ENCODE results near the gene BBS9. TPM values are rescaled to one million over a fixed set of nuclear protein-coding genes. Genes with fewer than 3 reads are reported as not detected.
"Not testable (repeated sequence)": the region's sequence is repeated elsewhere in the genome, so short reads cannot be mapped to it uniquely, and the experiment has no call there.

The BBS9 gene
- total and polyA plus RNA-seq, 2 donors (not counting 3 experiments of a cell fraction or from before 2014, with no cell fraction given), result 5.7 to 17.4 TPM

DNA sequence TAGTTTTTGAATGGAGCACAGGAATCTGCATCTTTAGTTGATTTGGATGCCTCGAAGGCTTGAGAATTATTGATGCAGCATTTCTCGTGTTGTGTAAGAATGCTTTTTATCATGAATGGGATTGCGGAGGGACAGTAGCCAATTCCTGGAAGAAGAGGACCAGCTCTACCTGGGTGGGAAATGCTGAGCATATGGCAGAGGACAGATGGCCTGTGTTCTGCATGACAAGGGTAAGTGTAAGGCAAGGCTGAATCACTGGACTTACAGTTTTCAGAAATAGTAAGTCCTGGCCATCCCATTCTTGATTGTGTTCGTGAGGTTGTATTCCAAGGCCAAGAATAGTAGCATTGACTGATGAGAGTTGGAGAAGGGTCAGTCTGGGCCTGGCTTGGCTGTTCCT lies 36.1 kb upstream of the BBS9 start:
- Histone ChIP-seq H3K27ac (ENCODE audit: insufficient read depth, low read depth, low read length) (no peak overlapping the region), H3K9me3 (replicated peaks; ENCODE audit: control insufficient read depth, insufficient read depth, low read length) (no peaks in the 10 kb centered on the region), H3K9me1 (replicated peaks; ENCODE audit: control insufficient read depth, extremely low read depth, insufficient read depth, low read length) (no peaks in the 10 kb centered on the region), H3K4me2 (ENCODE audit: insufficient read depth, low read length) (no peak overlapping the region), H4K20me1 (replicated peaks; ENCODE audit: control insufficient read depth, extremely low read depth, insufficient read depth, low read length) (no peaks in the 10 kb centered on the region), H3K4me1 (ENCODE audit: control insufficient read depth, extremely low read depth, insufficient read depth, low read length) (no peaks in the 10 kb centered on the region), H3K9ac (replicated peaks; ENCODE audit: extremely low read depth, insufficient read depth, low read length) (no peak overlapping the region), H3K4me3 (replicated peaks in 1 of 3; ENCODE audit: insufficient read depth in 1 of 3, low read depth in 1 of 3, low read length in 3 of 3) (no peak overlapping the region), H3K36me3 (ENCODE audit: control insufficient read depth in 2 of 2, extremely low read depth in 1 of 2, insufficient read depth in 2 of 2, low read length in 2 of 2) (peaks cover 2 to 12% of the 10 kb centered on the region in 2 experiments), H3K27me3 (ENCODE audit: control insufficient read depth in 2 of 2, insufficient read depth in 2 of 2, low read length in 2 of 2) (no peaks in the 10 kb centered on the region), H2AFZ (ENCODE audit: low read depth, low read length) (no peak overlapping the region), H3K79me2 (ENCODE audit: control insufficient read depth, insufficient read depth, low read length) (no peaks in the 10 kb centered on the region)
- DNase-seq (ENCODE audit: low read depth, low spot score), result no peak
- dilution Hi-C loops (cut with MboI; ENCODE audit: extremely low pct_ligation_motif_present, low sequenced_read_pairs), result no loop called here
- FAIRE-seq, result no peak
- BruUV-seq (replicated peaks), result no TSS peak
- intact Hi-C loops (cut with micrococcal nuclease), result no loop called here
- ChIA-PET POLR2A (no interaction called here), CTCF (interaction anchor here (1.6 kb wide), 1 partner anchor 16 kb away, joined by 4 read pairs; the partner anchor contains the start of gene RP9)
- no peak for TF ChIP-seq GATA2 (IDR thresholded peaks at IDR 0.05; ENCODE audit: insufficient read depth, insufficient read length, low read depth, low read length)
- TF ChIP-seq POLR2AphosphoS5 (IDR thresholded peaks at IDR 0.05; ENCODE audit: insufficient read depth, low read depth, low read length), result no peak
- no peak for TF ChIP-seq MYC (IDR thresholded peaks at IDR 0.05; ENCODE audit: low read depth, low read length)

DNA sequence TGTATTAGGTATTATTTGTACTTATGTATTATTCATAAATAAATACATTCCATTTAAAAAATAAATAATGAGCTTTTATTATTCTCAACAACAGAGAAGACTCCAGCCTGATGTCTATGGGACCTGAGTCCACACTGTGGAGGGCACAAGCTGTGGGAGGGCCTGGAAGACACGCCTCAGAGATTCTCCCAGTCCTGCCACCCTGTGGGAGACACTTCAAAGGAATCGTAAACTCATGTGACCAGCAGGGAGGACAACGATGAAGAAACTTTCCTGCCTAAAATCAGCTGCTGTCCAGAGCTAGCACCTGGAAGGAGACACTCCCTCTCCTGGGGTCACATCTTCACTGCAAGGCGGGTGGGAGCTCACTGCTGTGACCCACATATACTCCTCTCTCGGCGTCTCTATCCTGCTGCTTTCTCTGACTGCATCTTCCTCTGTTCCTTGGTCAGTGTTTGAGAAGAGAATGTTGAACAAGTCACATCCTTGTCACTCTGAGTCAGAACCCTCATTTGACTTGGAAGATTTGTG lies 34.6 kb upstream of the BBS9 start:
- H3K4me1 ChIP-seq (ENCODE audit: control insufficient read depth, extremely low read depth, insufficient read depth, low read length); H3K9me1 ChIP-seq (replicated peaks; ENCODE audit: control insufficient read depth, extremely low read depth, insufficient read depth, low read length); H3K4me2 ChIP-seq (ENCODE audit: insufficient read depth, low read length); H3K79me2 ChIP-seq (ENCODE audit: control insufficient read depth, insufficient read depth, low read length); dilution Hi-C loops (cut with MboI; ENCODE audit: extremely low pct_ligation_motif_present, low sequenced_read_pairs); H3K9ac ChIP-seq (replicated peaks; ENCODE audit: extremely low read depth, insufficient read depth, low read length); H3K4me3 ChIP-seq (replicated peaks in 1 of 3; ENCODE audit: insufficient read depth in 1 of 3, low read depth in 1 of 3, low read length in 3 of 3); H3K27me3 ChIP-seq (ENCODE audit: control insufficient read depth in 2 of 2, insufficient read depth in 2 of 2, low read length in 2 of 2); intact Hi-C loops (cut with micrococcal nuclease); H2AFZ ChIP-seq (ENCODE audit: low read depth, low read length); H4K20me1 ChIP-seq (replicated peaks; ENCODE audit: control insufficient read depth, extremely low read depth, insufficient read depth, low read length); H3K27ac ChIP-seq (ENCODE audit: insufficient read depth, low read depth, low read length); H3K9me3 ChIP-seq (replicated peaks; ENCODE audit: control insufficient read depth, insufficient read depth, low read length); CTCF ChIA-PET; DNase-seq (ENCODE audit: low read depth, low spot score): not testable (repeated sequence)
- POLR2A ChIA-PET, result interaction anchor here (0.7 kb wide), 1 partner anchor 603 kb away, joined by 3 read pairs; no protein-coding TSS in a partner anchor
- BruUV-seq (replicated peaks), result TSS peak; percentile 34
- peaks cover 7 to 20% of the 10 kb centered on the region in 2 experiments for H3K36me3 ChIP-seq (ENCODE audit: control insufficient read depth in 2 of 2, extremely low read depth in 1 of 2, insufficient read depth in 2 of 2, low read length in 2 of 2)
- FAIRE-seq, result peak; percentile 73

Measured in endothelial cell of umbilical vein (primary cell).